Epithelial cell of proximal tubule (primary cell): ENCODE measurements around the gene SND1. TPM values are rescaled to one million over a fixed set of nuclear protein-coding genes. Genes with fewer than 3 reads are reported as not detected.

Source experiments
- DNase-seq: peaks from one replicate; pipeline ENCODE4 v3.0.0-alpha.2; 2011; ENCODE audit warnings: low read depth
- H3K4me3 ChIP-seq: 2 replicates; pipeline ENCODE4 v1.5.1; 2011; ENCODE audit warnings: low read depth, mild to moderate bottlenecking, low read length
- total RNA-seq: library from RNA; depleted of rRNA; stranded (reverse); fragments of >200 nt; gene quantifications from 2 replicates; pipeline ENCODE4 v1.2.3, GENCODE V29; 2015
- TF ChIP-seq, protein P1 (sequence below): conservative IDR thresholded peaks from 2 replicates; pipeline ENCODE4 v1.5.1; 2012; ENCODE audit warnings: low read depth, mild to moderate bottlenecking, low read length

Gene SND1
- total RNA-seq, result 122 and 137 TPM in 2 replicates

DNA sequence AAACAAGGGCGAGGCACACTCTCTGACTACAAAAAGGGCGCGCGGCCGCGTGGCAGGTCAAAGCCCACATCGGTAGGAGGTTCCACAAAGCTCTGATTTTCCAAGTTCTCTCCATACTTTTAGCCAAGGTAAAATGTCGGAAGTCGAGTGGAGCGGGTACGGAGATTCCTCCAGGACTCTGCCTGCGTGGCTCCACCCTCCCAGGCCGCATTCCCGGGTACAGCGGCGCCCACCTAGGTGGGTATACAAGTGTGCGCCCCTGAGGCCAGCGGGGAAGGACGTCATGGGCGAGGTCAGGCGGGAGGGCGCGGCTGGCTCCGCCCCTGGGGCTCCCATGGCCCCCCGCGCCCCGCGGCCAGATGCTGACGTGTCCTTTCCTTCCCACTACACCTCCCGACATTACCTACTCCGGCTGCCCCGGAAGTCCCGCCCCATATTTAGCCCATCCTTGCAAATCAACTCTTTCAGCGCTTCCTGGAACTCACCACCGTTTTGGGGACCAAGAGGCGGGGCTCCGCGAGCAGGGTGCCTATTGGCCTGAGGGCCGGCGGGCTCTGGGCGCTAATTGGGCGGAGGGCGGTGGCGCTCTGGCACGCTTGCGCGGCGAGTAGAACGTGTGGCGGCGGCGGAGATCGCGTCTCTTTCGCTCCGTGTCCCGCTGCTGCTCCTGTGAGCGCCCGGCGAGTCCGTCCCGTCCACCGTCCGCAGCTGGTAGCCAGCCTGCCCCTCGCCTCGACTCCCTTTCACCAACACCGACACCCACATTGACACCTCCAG, at the start of gene SND1:
TSS of gene SND1 (plus strand) at position 639 of the 777 bp plus-strand sequence. CDS start 180 bp downstream, outside the sequence.
- peak; percentile 90 for DNase-seq
- TF ChIP-seq, protein P1, sequence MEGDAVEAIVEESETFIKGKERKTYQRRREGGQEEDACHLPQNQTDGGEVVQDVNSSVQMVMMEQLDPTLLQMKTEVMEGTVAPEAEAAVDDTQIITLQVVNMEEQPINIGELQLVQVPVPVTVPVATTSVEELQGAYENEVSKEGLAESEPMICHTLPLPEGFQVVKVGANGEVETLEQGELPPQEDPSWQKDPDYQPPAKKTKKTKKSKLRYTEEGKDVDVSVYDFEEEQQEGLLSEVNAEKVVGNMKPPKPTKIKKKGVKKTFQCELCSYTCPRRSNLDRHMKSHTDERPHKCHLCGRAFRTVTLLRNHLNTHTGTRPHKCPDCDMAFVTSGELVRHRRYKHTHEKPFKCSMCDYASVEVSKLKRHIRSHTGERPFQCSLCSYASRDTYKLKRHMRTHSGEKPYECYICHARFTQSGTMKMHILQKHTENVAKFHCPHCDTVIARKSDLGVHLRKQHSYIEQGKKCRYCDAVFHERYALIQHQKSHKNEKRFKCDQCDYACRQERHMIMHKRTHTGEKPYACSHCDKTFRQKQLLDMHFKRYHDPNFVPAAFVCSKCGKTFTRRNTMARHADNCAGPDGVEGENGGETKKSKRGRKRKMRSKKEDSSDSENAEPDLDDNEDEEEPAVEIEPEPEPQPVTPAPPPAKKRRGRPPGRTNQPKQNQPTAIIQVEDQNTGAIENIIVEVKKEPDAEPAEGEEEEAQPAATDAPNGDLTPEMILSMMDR, result no peak
- H3K4me3 ChIP-seq, result peak within 1 kb of the TSS; percentile 93

DNA sequence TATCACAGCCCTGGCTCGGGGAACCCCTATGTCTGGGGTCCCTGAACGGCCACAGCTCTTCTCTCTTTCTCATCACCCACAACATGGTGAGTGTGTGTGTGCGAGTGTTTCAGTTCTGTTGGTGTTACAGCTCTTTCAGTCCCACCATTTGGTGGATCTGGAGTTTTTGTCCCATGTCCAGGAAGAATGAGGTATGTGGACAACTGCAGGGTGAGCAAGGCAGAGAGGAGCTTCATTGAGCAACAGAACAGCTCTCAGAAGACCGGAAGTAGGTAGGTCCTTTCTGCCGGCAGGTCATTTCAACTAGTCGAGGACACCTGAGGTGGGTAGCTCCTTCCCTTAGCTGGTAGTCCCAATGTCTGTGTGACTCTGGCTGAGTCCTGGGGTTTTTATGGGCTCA, 43.5 kb upstream of the SND1 start:
- no peak overlapping the region for H3K4me3 ChIP-seq
- DNase-seq, result no peak
- TF ChIP-seq, protein P1, result no peak

DNA sequence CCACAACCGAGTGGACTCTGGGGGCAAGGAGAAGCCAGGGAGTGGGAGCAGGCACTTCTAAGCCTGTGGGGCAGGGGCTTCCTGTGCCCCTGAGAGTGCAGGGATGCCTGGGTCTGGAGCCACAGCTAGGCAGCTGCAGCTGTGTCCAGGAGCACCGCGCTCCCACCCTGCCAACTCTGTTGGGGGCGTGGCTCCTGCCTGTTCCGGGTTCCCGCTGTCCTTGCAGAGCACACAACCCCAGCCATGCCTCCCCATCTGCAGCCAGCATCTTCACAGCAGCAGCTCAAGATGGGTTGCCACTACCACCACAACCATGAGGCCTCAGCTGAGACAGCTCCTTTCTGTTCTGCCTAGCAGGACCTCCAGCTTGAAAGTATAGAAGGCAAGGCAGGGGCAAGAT, 42.7 kb upstream of the SND1 start:
- TF ChIP-seq, protein P1, result no peak
- no peak for DNase-seq
- H3K4me3 ChIP-seq, result no peak overlapping the region

DNA sequence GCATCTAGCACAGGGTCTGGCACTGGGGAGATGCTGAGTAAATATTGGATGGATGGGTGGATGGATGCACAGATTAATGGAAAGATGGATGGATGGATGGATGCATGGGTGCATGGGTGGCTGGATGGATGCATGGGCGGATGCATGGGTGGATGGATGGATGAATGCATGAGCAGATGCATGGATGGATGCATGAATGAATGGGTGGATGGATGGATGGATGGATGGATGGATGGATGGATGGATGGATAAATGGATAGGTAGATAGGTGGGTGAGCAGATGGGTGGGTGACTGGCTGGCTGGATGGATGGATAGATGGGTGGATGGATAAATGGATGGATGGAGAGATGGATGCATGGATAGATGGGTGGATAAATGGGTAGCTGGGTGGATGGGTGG, 39.7 kb upstream of the SND1 start:
- TF ChIP-seq, protein P1, result no peak
- no peak for DNase-seq

DNA sequence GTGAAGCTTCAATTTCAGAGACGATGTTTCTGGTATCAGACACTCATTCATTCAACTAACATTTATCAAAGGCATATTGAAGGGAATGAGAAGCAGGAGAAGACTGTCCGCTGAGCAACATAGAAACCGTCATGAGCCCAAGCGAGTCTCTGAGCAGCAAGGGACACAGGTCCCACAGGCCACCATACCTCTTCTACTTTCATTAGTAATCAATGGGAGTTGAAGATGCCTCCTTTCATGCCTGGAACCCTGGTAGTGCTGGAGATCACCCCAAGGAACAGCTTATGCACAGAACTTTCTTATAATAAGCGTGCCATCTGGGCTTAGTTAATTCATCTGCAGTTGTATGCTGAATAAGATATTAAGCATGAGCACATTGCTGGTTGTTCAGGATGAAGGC, 35.3 kb upstream of the SND1 start:
- DNase-seq, result no peak
- H3K4me3 ChIP-seq, result no peak overlapping the region
- TF ChIP-seq, protein P1, result no peak

More for the DNA sequence above, 39.7 kb upstream of the SND1 start:
- H3K4me3 ChIP-seq, result no peak overlapping the region

DNA sequence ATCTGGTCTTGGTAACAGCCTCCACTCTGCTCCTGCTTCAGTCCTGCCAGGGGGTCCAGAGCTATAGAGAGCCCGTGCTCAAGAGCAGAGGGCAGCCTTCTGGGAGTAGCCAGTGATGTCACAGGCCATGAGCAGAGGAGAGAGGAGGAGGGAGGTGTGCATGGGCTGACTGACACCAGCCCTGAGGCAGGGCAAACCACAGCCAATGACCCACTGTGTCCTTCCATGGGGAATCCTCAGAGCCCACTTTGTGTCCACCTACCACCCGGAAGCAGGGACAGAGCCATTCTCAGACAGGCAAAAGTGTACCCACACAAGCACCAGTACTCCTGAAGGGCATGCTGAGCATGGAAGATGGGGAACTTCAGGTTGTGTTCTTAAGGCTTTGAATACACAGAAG, 34.0 kb upstream of the SND1 start, which contains the start of gene PAX4:
TSS of gene PAX4 (minus strand) at position 101 of the 400 bp plus-strand sequence. CDS start 2,214 bp downstream, outside the sequence.
- TF ChIP-seq, protein P1, result no peak
- no peak for DNase-seq

DNA sequence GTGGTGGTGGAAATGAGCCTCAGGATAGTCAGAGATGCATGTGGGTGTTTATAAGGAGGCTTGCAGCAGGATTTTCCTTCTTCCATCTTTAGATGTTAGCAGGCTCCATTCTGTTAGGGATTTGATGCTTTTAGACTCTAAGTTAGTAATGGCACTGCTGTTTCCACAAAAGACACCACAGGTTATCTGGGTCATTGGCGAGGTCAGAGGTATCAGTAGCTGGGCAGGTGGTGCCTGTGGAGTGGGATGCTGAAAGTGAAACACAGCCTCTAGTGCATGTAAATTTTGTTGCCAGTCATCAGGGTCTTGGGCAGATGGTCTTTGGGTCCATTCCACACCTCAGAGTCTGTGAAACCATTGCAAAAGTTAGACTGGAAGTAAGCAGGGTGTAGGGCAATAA, 33.2 kb upstream of the SND1 start:
- TF ChIP-seq, protein P1, result no peak

More for the DNA sequence above, 34.0 kb upstream of the SND1 start, which contains the start of gene PAX4:
- no peak within 1 kb of the TSS for H3K4me3 ChIP-seq

More for the DNA sequence above, 33.2 kb upstream of the SND1 start:
- no peak overlapping the region for H3K4me3 ChIP-seq
- DNase-seq, result no peak
